ENCODE measurements around the gene AJAP1.

The AJAP1 gene

GRCh38 chr1:4693891-4694290 lies 39.5 kb downstream of the AJAP1 start:
- FAIRE-seq (no peak), DNase-seq (ENCODE audit: insufficient read length, low spot score) (no peak)
- TF ChIP-seq CTCF (IDR thresholded peaks at IDR 0.05; ENCODE audit: insufficient read depth, missing control alignments) = no peak

- FAIRE-seq = no peak
- DNase-seq (ENCODE audit: insufficient read length, low spot score) = no peak
- no peak for TF ChIP-seq CTCF (IDR thresholded peaks at IDR 0.05; ENCODE audit: insufficient read depth, missing control alignments)
These were observed 40.1 kb downstream of the AJAP1 start for GRCh38 chr1:4694492-4694891.

- DNase-seq (ENCODE audit: insufficient read length, low spot score) (no peak), FAIRE-seq (no peak)
- TF ChIP-seq CTCF (IDR thresholded peaks at IDR 0.05; ENCODE audit: insufficient read depth, missing control alignments) = no peak
These were observed 40.8 kb downstream of the AJAP1 start for GRCh38 chr1:4695241-4695640.

GRCh38 chr1:4696161-4696745 lies 41.8 kb downstream of the AJAP1 start:
- no peak for TF ChIP-seq CTCF (IDR thresholded peaks at IDR 0.05; ENCODE audit: insufficient read depth, missing control alignments)
- DNase-seq (ENCODE audit: insufficient read length, low spot score) = no peak
- FAIRE-seq = no peak

GRCh38 chr1:4696753-4697152 lies 42.3 kb downstream of the AJAP1 start:
- TF ChIP-seq CTCF (IDR thresholded peaks at IDR 0.05; ENCODE audit: insufficient read depth, missing control alignments) = no peak
- FAIRE-seq = no peak
- DNase-seq (ENCODE audit: insufficient read length, low spot score) = no peak

- no peak for FAIRE-seq
These were observed 43.4 kb downstream of the AJAP1 start for GRCh38 chr1:4697801-4698200.

More at GRCh38 chr1:4697801-4698200, 43.4 kb downstream of the AJAP1 start:
- no peak for DNase-seq (ENCODE audit: insufficient read length, low spot score)
- TF ChIP-seq CTCF (IDR thresholded peaks at IDR 0.05; ENCODE audit: insufficient read depth, missing control alignments) = no peak
